Epithelial cell of esophagus (primary cell): ENCODE data around the gene CCDC93.

Source experiments
- DNase-seq: peaks from one replicate; pipeline ENCODE4 v3.0.0; 2010; ENCODE audit warnings: low read depth
- H3K4me3 ChIP-seq: 2 replicates; pipeline ENCODE4 v1.5.1; 2011; ENCODE audit warnings: mild to moderate bottlenecking, low read length, control low read depth
- CTCF ChIP-seq: IDR thresholded peaks from 2 replicates; pipeline ENCODE4 v1.5.1; 2011; ENCODE audit warnings: low read depth, mild to moderate bottlenecking, low read length, control low read depth, inconsistent platforms; ENCODE audit not compliant: insufficient read depth; ENCODE audit errors: missing control alignments

The CCDC93 gene

GRCh38 chr2:118051826-118052358, 38.0 kb upstream of the CCDC93 start:
- no peak for TF ChIP-seq CTCF
- DNase-seq, result no peak
- no peak overlapping the region for H3K4me3 ChIP-seq

GRCh38 chr2:118050974-118051373, 37.1 kb upstream of the CCDC93 start:
- H3K4me3 ChIP-seq, result no peak overlapping the region
- no peak for TF ChIP-seq CTCF
- DNase-seq, result no peak

GRCh38 chr2:118050386-118050785, 36.5 kb upstream of the CCDC93 start:
- DNase-seq, result no peak
- H3K4me3 ChIP-seq, result no peak overlapping the region
- no peak for TF ChIP-seq CTCF

GRCh38 chr2:118049816-118050140, 35.9 kb upstream of the CCDC93 start:
- no peak overlapping the region for H3K4me3 ChIP-seq
- TF ChIP-seq CTCF, result no peak
- no peak for DNase-seq

- H3K4me3 ChIP-seq, result no peak overlapping the region
- DNase-seq, result no peak
- TF ChIP-seq CTCF, result no peak
Measured at GRCh38 chr2:118049140-118049815, 35.4 kb upstream of the CCDC93 start.

GRCh38 chr2:118048401-118048800, 34.5 kb upstream of the CCDC93 start:
- no peak overlapping the region for H3K4me3 ChIP-seq
- no peak for DNase-seq
- no peak for TF ChIP-seq CTCF

GRCh38 chr2:118047380-118047826, 33.5 kb upstream of the CCDC93 start:
- no peak for TF ChIP-seq CTCF
- DNase-seq, result peak; percentile 29
- no peak overlapping the region for H3K4me3 ChIP-seq
